GM12864 (cell line): ENCODE measurements around the gene HAX1.

Source experiments
- DNase-seq: peaks from one replicate; pipeline ENCODE4 v3.0.0-alpha.2; 2011; ENCODE audit warnings: low read depth
- H3K4me3 ChIP-seq: 2 replicates; pipeline ENCODE4 v1.5.1; 2011; ENCODE audit warnings: mild to moderate bottlenecking, low read depth, low read length, control low read depth
- TF ChIP-seq, protein P1 (sequence below): IDR thresholded peaks from 2 replicates; pipeline ENCODE4 v1.5.1; 2011; ENCODE audit warnings: low read depth, mild to moderate bottlenecking, moderate library complexity, low read length, control low read depth, inconsistent platforms; ENCODE audit errors: missing control alignments

HAX1 gene

DNA sequence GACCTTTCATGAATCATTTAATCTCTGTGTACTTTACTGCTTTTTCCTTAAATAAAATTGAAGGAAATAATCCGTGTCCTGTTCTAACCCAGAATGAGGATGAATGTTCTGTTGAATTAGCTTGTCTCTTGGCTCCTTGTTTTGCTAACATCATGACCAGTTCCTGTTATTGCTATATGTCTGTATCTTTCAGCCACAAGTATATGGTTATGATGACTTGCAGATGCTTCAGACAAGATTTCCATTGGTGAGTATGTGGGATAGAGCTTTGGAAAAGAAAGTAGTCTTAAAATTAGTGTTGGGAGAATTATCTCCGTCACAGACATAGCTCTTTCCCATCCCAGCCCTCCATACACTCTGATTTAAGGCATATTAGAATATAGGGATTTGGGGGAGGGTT is 13.6 kb upstream of the HAX1 start:
- no peak for DNase-seq
- TF ChIP-seq, protein P1, sequence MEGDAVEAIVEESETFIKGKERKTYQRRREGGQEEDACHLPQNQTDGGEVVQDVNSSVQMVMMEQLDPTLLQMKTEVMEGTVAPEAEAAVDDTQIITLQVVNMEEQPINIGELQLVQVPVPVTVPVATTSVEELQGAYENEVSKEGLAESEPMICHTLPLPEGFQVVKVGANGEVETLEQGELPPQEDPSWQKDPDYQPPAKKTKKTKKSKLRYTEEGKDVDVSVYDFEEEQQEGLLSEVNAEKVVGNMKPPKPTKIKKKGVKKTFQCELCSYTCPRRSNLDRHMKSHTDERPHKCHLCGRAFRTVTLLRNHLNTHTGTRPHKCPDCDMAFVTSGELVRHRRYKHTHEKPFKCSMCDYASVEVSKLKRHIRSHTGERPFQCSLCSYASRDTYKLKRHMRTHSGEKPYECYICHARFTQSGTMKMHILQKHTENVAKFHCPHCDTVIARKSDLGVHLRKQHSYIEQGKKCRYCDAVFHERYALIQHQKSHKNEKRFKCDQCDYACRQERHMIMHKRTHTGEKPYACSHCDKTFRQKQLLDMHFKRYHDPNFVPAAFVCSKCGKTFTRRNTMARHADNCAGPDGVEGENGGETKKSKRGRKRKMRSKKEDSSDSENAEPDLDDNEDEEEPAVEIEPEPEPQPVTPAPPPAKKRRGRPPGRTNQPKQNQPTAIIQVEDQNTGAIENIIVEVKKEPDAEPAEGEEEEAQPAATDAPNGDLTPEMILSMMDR = no peak
- H3K4me3 ChIP-seq = no peak overlapping the region

DNA sequence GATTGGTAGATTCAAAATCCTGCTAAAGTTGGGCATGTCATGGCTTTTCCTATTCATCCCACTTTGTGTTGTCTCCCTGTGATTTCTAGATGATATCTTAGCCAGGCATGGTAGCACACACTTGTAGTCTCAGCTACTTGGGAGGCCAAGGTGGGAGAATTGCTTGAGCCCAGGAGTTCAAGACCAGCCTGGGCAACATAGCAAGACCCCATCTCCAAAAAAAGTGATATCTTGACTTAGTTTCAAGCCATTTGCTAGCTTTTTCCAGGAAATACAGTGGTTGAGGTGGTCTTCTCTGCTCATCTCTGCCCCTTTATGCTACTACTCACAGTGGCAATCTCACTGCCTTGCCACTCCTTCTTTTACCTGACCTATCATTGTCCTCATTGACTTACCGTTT is 12.3 kb upstream of the HAX1 start:
- no peak for DNase-seq
- H3K4me3 ChIP-seq = no peak overlapping the region
- TF ChIP-seq, protein P1 = no peak

DNA sequence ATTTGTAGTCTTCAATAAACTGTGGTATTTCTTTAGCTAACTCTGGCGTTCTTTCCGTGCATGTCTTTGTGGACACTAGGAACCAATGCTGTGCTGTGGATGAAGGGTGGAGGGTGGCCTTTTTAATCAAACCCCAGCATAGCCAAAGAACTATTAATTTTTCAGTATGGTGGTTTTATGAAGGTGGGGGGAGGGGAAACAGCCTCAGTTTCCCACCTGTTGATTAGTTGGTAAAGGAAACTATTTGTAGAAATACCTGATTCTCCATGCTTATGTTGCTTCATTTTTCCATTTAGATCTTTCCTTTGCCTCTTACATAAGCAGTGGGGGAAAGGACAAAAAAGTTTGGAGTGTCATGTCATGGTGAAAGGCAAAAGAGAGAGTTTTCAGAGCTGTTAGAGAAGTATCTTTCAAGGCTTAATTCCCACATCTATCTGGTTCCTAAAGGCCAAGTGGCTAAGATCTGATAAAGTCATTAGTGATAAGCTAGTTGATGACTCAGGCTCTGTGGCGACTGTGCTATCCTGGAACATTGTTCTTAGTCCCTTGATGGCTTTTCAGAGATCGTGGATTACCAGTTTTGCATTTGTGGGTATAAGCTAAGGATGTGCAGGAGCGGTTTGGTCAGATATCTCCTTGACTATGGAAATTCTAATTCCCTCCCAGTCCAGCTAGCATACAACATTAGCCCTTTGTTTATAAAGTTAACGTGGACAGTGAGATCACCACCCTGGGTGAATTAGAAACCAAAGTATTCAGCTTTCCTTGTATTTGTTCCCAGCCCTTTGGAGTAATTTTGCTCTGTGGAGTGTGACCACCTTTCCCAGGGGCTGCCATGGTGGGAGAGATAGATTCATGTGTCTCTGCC is 8.7 kb upstream of the HAX1 start:
- DNase-seq = no peak
- no peak overlapping the region for H3K4me3 ChIP-seq
- TF ChIP-seq, protein P1 = no peak

DNA sequence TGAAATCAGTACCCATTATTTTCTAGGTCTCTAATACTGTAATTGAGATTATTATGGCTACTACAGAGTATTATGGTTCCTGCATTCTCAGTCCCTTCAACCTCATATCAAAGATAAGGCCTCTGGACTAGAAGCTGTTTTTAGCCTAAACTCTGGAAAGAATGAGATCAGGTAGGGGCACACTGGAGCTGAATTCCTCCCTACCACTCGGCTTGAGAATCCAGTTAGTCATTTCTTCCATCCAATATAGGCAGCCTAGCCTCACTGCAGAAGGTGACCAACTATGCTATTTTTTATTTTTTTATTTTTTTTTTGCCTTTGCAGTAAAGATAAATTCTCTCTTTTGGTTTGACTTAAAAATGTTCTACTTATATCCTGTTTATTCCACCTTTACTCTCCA is 8.0 kb upstream of the HAX1 start:
- TF ChIP-seq, protein P1 = no peak
- H3K4me3 ChIP-seq = no peak overlapping the region
- DNase-seq = no peak

DNA sequence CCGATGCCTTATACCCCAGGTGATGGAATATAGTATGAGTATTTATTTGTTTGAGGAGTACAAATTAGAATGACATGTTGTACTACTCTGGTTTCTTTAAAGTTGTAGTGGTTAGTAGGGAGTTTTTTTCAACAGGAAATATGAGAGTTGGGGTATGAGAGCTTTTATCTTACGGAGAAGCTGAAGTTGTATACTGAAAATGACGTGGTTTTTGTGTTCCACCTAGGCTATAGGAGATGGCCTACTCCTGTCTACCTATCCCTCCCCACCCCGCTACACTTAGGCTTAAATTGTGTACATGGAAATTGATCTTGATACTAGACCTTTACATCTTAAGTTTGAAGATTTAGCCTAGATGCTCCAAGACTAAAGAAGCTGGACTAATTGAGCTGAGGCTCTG is 6.8 kb upstream of the HAX1 start:
- TF ChIP-seq, protein P1 = no peak
- H3K4me3 ChIP-seq = no peak overlapping the region
- DNase-seq = no peak

DNA sequence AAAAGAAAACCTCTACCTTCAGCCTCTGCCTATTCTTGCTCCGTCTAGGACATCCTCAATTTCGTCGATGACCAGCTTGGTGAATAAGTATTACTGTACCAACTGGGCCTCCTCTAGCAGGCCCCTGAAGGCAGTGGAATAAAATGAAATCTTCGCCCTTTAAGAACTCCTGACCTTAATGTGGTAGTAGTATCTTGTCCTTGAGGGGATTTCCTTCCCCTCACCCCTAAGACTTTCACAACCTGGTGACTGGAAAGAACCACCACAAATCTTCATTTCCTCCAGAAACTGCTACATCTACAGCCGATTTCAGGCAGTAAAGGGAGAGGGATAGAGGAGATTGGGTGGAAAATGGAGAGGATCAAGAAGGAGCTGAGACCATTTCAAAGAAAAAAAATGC is 1.6 kb upstream of the HAX1 start:
- no peak overlapping the region for H3K4me3 ChIP-seq
- DNase-seq = peak; percentile 19
- TF ChIP-seq, protein P1 = no peak
